OCI-LY7 (cell line): Measurements from ENCODE around the gene CST7. TPM values are rescaled to one million over a fixed set of nuclear protein-coding genes. Genes with fewer than 3 reads are reported as not detected.

Experiments
- BruUV-seq: library from RNA; stranded (reverse); fragments of 400-500 nt; replicated peaks from 2 replicates; lab custom pipeline; 2021; lab: Mats Ljungman, UMichigan
- CTCF ChIA-PET: fragments of 300-600 bp; sonication (Branson Sonifier 250); formaldehyde crosslinking; loops from one replicate; lab custom pipeline; 2022; ENCODE audit warnings: antibody characterized with exemption; ENCODE audit not compliant: unreplicated experiment; lab: Charles Lee
- POLR2A ChIA-PET: fragments of 300-600 bp; sonication (Branson Sonifier 250); formaldehyde crosslinking; loops from one replicate; lab custom pipeline; 2022; ENCODE audit warnings: antibody characterized with exemption; lab: Charles Lee
- DNase-seq: peaks from one replicate; pipeline ENCODE4 v3.0.0-alpha.2; 2015; ENCODE audit warnings: low spot score
- H2AFZ ChIP-seq: fragments of 200-600 bp; sonication (generic), shearing (Covaris generic); 2 replicates; pipeline ENCODE4 v1.6.1; 2014; ENCODE audit warnings: mild to moderate bottlenecking, antibody characterized with exemption, low read length, moderate library complexity
- H3K27ac ChIP-seq: fragments of 200-600 bp; sonication (generic); 2 replicates; pipeline ENCODE4 v1.5.1; 2014; ENCODE audit warnings: mixed run types, low read depth, mild to moderate bottlenecking, moderate library complexity, low read length, inconsistent platforms; ENCODE audit not compliant: poor library complexity, severe bottlenecking
- H3K36me3 ChIP-seq: fragments of 200-600 bp; sonication (generic); 2 replicates; pipeline ENCODE4 v1.6.1; 2014; ENCODE audit warnings: mild to moderate bottlenecking, antibody characterized with exemption, low read length, moderate library complexity, mixed read lengths; ENCODE audit not compliant: insufficient read depth
- H3K4me1 ChIP-seq: fragments of 200-600 bp; sonication (generic); 2 replicates; pipeline ENCODE4 v1.5.1; 2014; ENCODE audit warnings: mild to moderate bottlenecking, low read length; ENCODE audit not compliant: insufficient read depth, poor library complexity, severe bottlenecking
- H3K4me2 ChIP-seq: fragments of 200-600 bp; sonication (generic); 2 replicates; pipeline ENCODE4 v1.6.1; 2014; ENCODE audit warnings: mild to moderate bottlenecking, low read length
- H3K4me3 ChIP-seq: fragments of 200-600 bp; sonication (generic); 2 replicates; pipeline ENCODE4 v1.5.1; 2014; ENCODE audit warnings: mild to moderate bottlenecking, low read depth, low read length; ENCODE audit not compliant: poor library complexity, severe bottlenecking
- H3K79me2 ChIP-seq: fragments of 200-600 bp; sonication (generic); 2 replicates; pipeline ENCODE4 v1.6.1; 2016; ENCODE audit warnings: low read depth, mild to moderate bottlenecking, low read length, moderate library complexity, mixed read lengths; ENCODE audit not compliant: insufficient read depth
- H3K9me2 ChIP-seq: fragments of 200-600 bp; sonication (generic); 2 replicates; pipeline ENCODE4 v1.6.1; 2016; ENCODE audit warnings: mild to moderate bottlenecking, low read length, mixed read lengths; ENCODE audit not compliant: insufficient read depth
- H3K9me3 ChIP-seq: fragments of 200-600 bp; sonication (generic); 2 replicates; pipeline ENCODE4 v1.6.1; 2014; ENCODE audit warnings: mild to moderate bottlenecking, mixed run types, low read length, mixed read lengths
- H4K20me1 ChIP-seq: fragments of 200-600 bp; sonication (generic); 2 replicates; pipeline ENCODE4 v1.6.1; 2014; ENCODE audit warnings: mild to moderate bottlenecking, antibody characterized with exemption, low read length, moderate library complexity, mixed read lengths; ENCODE audit not compliant: insufficient read depth
- EZH2phosphoT487 ChIP-seq: fragments of 200-600 bp; sonication (generic); IDR thresholded peaks from 2 replicates; pipeline ENCODE4 v1.6.1; 2018; ENCODE audit warnings: low read depth, borderline replicate concordance, mild to moderate bottlenecking, mixed run types, antibody characterized with exemption, low read length, moderate library complexity, mixed read lengths
- intact Hi-C: fragments of 100-400 bp; cut with micrococcal nuclease; formaldehyde crosslinking; loops from one replicate; pipeline ENCODE4 v1.10.0; 2022; ENCODE audit not compliant: unreplicated experiment
- small RNA-seq: library from RNA; depleted of rRNA; stranded (forward); fragments of <200 nt; gene quantifications from one replicate; pipeline ENCODE3, GENCODE V24; 2014
- total RNA-seq, 2 experiments: library from RNA; depleted of rRNA in 1 of 2; stranded (reverse); fragments of >200 nt in 1 of 2; shearing (Covaris generic) in 1 of 2; gene quantifications; 2 replicates each; pipeline ENCODE4 v1.2.3, GENCODE V29; 2014 to 2022
- TF ChIP-seq, protein P1 (sequence below): fragments of 200-600 bp; sonication (generic); conservative IDR thresholded peaks from 2 replicates; pipeline ENCODE4 v1.5.1; 2014; ENCODE audit warnings: mild to moderate bottlenecking, antibody characterized with exemption, low read length, moderate library complexity, mixed read lengths

Gene CST7
- total RNA-seq, 2 experiments from 2014 or later = not detected

DNA sequence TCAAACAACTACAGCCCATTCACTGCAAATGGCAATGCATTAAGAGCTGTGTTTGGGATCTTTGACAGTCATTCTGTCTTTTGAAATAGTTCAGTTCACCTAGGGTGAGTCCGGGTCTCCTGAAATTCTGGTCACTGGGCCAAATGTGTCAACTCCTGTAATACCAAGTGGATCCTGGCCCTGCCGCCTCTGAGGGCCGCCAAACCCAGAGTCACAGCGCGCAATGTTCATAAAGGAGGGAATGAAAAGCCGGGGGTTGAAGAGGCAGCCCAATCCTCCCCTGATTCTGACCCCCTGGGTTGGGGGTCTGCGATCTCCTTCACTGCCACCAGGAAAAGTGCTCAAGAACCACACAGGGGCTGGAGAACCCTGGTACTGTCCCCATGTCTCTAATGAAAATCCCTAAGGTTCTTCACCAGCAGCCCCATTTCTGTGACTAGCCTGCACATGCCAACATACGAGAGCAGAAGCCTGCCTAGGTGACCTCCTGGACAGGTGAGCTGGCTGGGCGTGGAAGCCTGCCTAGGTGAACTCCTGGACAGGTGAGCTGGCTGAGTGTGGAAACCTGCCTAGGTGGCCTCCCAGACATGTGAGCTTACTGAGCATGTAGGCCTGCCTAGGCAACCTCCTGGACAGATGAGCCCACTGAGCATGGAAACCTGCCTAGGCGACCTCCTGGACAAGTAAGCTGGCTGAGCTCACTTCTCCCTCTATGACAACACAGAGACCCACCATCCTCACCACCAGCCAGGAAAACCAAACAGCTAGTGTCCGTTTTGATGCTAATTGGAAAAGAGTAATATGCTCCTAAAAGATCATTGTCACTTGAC is 59.5 kb downstream of the CST7 start:
- no peak for TF ChIP-seq EZH2phosphoT487
- TF ChIP-seq, protein P1, sequence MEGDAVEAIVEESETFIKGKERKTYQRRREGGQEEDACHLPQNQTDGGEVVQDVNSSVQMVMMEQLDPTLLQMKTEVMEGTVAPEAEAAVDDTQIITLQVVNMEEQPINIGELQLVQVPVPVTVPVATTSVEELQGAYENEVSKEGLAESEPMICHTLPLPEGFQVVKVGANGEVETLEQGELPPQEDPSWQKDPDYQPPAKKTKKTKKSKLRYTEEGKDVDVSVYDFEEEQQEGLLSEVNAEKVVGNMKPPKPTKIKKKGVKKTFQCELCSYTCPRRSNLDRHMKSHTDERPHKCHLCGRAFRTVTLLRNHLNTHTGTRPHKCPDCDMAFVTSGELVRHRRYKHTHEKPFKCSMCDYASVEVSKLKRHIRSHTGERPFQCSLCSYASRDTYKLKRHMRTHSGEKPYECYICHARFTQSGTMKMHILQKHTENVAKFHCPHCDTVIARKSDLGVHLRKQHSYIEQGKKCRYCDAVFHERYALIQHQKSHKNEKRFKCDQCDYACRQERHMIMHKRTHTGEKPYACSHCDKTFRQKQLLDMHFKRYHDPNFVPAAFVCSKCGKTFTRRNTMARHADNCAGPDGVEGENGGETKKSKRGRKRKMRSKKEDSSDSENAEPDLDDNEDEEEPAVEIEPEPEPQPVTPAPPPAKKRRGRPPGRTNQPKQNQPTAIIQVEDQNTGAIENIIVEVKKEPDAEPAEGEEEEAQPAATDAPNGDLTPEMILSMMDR = no peak
- Histone ChIP-seq H3K36me3 (no peaks in the 10 kb centered on the region), H3K9me2 (no peaks in the 10 kb centered on the region), H3K27ac (no peak overlapping the region), H3K79me2 (no peaks in the 10 kb centered on the region), H2AFZ (no peak overlapping the region), H4K20me1 (no peaks in the 10 kb centered on the region), H3K4me3 (no peak overlapping the region), H3K4me2 (no peak overlapping the region), H3K9me3 (no peaks in the 10 kb centered on the region), H3K4me1 (no peaks in the 10 kb centered on the region)
- BruUV-seq = no TSS peak
- intact Hi-C loops = no loop called here
- no peak for DNase-seq
- ChIA-PET CTCF (interaction anchor here (0.8 kb wide), 1 partner anchor 54 kb away, joined by 3 read pairs; no protein-coding TSS in a partner anchor), POLR2A (interaction anchor here (1.4 kb wide), 1 partner anchor 10 kb away, joined by 5 read pairs; no protein-coding TSS in a partner anchor)

Small RNAs within 50 kb of the gene (small RNA-seq; reads per million reads assigned to genes)
- not detected for gene RNU6-1257P

Other genes starting within 250 kb of the CST7 start
- 27.7 and 29.0 TPM in 2 replicates for gene APMAP, start 43.5 kb downstream of the CST7 start, total RNA-seq (2014; rRNA removed; shearing (Covaris generic))
- gene APMAP, start 43.5 kb downstream of the CST7 start, total RNA-seq (2022) = 24.3 and 28.0 TPM in 2 replicates
- gene ACSS1, start 108.9 kb downstream of the CST7 start, total RNA-seq (2014; rRNA removed; shearing (Covaris generic)) = 0.35 and 0.72 TPM in 2 replicates
- gene ACSS1, start 108.9 kb downstream of the CST7 start, total RNA-seq (2022) = 0.30 and 0.40 TPM in 2 replicates
- not detected in 2 replicates for gene VSX1, start 132.9 kb downstream of the CST7 start, total RNA-seq (2014; rRNA removed; shearing (Covaris generic))
- not detected in 2 replicates for gene VSX1, start 132.9 kb downstream of the CST7 start, total RNA-seq (2022)
- not detected in 2 replicates for gene ENTPD6, start 246.4 kb downstream of the CST7 start, total RNA-seq (2014; rRNA removed; shearing (Covaris generic))
- gene ENTPD6, start 246.4 kb downstream of the CST7 start, total RNA-seq (2022) = 2.3 and 4.2 TPM in 2 replicates